ENCODE data around the gene SUN2.
A peak's percentile ranks its signal among the peaks of the same experiment; 100 is the strongest.

The SUN2 gene

DNA sequence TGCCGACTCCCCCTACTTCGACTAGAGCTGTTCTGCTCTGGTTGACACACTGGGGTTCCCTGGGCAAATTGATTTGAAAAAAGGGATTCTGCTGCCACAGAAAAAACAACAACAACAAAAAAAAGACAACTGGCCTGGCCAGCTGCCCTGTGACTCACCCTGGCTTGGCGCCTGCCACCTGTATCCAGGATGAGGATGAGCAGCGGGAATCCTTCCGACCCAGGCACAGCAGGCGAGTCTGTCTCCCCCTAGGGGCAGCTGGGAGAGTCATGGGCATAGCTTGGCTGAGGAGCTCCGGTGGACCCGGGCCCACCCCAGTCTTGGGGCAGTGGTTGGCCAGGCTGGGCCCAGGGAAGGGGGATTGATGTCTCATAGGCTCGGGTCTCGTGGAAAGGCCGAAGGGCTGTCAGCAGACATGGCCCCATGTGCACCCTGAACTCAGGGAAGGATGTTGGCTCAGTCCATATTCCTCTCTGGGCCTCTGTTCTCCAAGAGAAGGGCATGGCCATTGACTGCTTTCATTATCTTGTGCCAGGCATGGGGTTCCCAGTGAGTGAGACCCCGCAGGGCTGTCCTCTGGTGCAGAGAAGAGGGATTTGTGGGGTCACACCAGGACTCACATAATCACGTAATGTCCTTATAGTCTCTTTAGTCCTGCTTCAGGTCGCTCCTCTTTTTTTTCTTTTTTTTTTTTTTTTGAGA, 10.4 kb upstream of the SUN2 start:
- TF ChIP-seq, protein P1, sequence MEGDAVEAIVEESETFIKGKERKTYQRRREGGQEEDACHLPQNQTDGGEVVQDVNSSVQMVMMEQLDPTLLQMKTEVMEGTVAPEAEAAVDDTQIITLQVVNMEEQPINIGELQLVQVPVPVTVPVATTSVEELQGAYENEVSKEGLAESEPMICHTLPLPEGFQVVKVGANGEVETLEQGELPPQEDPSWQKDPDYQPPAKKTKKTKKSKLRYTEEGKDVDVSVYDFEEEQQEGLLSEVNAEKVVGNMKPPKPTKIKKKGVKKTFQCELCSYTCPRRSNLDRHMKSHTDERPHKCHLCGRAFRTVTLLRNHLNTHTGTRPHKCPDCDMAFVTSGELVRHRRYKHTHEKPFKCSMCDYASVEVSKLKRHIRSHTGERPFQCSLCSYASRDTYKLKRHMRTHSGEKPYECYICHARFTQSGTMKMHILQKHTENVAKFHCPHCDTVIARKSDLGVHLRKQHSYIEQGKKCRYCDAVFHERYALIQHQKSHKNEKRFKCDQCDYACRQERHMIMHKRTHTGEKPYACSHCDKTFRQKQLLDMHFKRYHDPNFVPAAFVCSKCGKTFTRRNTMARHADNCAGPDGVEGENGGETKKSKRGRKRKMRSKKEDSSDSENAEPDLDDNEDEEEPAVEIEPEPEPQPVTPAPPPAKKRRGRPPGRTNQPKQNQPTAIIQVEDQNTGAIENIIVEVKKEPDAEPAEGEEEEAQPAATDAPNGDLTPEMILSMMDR (IDR thresholded peaks at IDR 0.05), result peak; percentile 98

DNA sequence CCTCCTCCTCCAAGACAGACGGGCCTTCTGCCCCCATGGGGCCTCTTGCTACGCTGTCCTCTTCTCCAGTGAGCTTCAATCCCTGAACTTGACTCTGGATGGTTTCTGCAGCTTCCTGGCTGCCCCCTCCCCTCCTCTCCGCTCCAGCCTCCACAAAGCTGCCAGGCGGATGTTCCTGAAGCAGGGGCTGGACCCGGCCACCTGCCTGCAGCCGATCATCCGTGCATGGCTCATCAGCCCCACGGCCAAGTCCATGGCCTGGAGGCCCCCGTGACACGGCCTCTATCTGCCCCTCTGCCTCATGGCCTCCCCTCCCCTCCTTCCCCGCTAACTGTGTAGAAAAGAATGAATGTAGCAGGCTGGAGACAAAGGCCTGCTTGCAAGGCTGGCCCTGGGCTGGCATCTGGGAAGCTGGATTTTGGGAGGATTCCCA, 6.8 kb upstream of the SUN2 start:
- TF ChIP-seq, protein P1 (IDR thresholded peaks at IDR 0.05), result no peak

DNA sequence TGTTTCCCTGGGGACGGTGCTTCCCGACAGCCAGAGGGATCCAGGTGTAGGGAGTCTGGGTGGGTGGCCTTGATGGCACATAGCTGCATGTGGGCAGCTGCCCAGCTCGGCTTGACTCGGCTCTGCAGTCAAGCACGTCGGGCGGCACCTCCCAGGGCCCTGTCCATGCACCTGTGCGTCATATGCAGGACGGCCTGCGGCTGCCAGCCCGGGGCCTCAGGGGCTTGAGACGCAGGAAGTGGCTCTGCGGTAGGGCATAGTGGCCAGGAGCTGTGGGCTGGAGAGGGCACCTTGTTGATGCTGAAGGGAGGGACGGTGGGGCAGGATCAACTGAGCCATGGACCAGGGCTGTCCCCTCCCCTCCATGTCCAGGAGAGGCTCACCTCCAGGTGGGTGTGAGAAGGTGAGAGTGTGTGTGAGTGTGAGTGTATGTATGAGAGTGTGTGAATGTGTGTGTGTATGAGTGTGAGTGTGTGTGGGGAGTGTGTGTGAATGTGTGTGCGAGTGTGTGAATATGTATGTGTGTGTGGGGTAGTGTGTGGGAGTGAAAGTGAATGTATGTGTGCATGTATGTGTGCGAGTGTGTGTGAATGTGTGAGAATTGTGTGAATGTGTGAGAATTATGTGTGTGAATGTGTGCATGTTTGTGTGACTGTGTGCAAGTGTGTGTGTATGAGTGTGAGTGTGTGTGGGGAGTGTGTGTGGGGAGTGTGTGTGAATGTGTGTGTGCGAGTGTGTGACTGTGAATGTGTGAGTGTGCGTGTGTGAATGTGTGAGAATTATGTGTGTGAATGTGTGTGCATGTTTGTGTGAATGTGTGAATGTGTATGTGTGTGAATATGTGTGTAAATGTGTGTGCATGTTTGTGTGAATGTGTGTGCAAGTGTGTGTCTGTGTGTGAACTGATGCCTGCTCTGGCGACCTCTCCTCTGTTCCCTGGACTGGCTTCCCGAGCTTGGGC, 5.7 kb upstream of the SUN2 start:
- TF ChIP-seq, protein P1 (IDR thresholded peaks at IDR 0.05), result no peak

DNA sequence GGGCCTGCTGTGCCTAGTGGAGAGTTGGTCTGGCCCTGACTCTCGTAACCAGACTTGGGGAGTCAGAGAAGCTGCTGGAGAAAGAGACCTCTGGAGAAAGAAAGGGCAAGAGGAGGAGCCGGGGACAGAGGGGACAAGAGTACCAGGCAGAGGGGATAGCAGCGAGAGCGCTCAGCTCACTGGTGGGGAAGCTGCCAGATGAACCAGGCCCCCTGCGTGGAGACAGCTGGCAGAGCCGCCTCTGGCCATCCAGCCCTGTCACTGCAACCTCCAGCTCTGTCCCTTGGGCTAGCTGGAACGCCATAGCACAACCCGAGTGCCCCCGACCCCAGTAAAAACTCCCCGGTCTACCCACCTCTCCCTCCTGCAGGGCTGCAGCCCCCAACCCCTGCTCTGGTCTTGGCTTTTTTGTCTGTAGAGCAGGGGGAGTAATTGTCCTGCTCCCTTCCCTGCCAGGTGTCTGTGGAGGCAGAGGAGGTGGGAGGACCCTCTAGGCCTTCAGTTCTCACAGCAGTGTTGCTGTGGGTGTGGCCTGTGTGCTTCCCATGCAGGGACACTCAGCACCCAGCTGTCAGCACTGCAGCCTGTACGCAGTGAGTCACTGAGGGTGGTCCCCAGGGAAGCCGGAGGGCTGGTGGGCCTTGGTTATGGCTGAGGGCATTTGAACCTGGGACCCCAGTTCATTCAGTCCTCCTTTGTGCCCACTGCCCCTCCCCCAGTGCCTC, 4.8 kb upstream of the SUN2 start:
- TF ChIP-seq, protein P1 (IDR thresholded peaks at IDR 0.05), result no peak

DNA sequence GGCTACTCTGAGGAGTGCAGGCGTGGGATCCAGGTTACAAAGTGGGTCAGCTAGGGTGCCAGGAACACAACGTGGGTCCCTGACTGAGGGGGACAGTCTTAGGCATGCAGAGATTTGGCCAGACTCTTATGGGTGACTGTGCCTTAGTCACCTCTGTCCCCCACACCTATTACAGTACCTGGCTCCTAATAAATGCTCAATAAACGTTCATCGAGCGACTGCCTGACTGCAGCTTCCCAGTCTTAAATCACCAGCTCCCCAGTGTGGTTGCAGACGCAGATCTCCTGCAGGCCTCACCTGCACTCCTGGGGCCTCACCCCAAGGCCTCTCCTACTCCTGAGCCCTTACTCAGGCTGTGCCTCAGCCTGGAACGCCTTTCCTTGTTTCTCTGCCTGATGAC, 3.2 kb upstream of the SUN2 start:
- TF ChIP-seq, protein P1 (IDR thresholded peaks at IDR 0.05), result no peak

DNA sequence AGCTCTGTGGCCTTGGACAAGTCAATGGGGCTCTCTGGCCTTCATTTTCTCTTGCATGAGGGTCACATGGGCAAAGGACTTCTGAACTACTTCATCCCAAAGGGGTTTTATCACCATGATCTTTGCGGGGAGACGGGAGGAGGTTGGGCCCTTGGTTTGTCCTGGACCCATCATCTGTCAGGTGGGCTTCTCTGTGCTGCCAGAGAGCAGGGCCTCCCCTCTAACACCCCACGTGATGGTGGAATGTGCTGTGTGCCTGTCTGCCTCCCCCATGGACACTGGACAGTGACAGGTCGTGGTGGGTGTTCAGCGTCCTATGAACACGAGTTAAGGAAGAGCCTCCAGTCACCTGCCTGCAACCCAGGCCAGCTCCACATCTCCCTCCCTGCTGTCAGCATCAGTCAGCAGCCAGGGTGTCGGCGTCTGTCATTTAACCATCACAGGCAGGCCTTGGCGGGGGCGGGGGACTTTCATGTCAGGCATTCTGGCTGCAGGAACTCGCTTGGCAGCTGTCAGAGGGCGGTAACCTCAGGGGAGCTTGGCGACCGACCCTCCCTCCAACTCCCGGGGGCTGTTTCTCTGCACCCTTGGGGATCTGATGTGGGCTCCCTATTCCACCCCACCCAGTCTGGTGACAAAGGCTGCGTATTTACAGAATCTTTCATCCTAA, 2.6 kb upstream of the SUN2 start:
- TF ChIP-seq, protein P1 (IDR thresholded peaks at IDR 0.05), result no peak

DNA sequence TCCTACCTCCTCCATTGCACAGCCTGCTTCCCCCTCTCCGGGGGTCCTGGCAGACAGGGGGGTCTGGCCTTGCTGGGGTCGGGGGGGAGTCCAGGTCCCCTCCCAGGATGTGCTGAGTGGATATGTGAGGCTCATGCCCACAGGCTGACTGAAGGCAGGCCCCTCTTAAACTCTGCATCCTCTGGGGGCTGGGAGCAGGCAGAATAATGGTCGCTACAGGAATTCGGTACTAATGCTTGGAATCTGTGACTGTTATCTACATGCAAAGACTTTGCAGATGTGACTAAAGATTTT, 1.6 kb upstream of the SUN2 start:
- TF ChIP-seq, protein P1 (IDR thresholded peaks at IDR 0.05), result no peak
